Measurements from ENCODE around the gene FAM168B.

The FAM168B gene, protein sequence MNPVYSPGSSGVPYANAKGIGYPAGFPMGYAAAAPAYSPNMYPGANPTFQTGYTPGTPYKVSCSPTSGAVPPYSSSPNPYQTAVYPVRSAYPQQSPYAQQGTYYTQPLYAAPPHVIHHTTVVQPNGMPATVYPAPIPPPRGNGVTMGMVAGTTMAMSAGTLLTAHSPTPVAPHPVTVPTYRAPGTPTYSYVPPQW

DNA sequence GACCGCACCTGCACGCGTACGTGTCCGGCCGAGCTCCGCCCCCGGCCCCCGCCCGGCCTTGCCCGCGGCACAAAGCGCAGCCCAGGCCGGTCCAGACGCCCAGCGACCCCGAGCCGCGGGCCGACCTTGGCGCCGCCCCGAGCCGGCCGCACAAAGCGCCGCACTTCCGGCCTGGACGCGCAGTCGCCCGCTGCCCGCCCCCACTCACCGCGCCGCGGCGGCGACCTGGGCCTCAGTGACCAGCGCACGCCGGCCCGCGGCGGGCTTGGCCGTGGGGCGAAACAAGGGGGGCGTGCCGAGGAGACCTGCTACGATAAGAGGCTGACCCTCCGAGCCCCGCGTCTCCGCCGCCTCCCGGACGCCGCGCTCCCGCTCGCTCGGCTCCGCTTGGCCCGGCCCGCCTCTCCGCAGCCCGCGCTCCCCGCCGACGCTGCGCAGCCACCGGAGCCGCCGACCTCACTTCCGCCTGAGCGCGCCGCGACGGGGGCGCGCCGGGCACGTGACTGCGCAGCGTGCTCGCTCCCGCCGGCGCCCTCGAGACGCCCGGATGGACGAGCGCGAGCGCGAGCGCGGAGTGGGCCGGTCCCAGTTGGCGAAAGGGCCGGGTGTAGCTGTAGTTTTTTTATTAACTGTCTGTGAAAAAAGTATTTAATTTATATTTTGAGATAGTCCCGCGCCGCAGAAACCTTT, at the start of gene FAM168B:
Gene FAM168B, minus strand, starts transcription at position 455 of the 690 bp plus-strand sequence. CDS start 10,814 bp downstream, outside the sequence.
- peak within 1 kb of the TSS; percentile 89 for H3K4me3 ChIP-seq (ENCODE audit: low read depth, low read length)
- DNase-seq (ENCODE audit: low read depth), result peak; percentile 52
- TF ChIP-seq, protein P1, sequence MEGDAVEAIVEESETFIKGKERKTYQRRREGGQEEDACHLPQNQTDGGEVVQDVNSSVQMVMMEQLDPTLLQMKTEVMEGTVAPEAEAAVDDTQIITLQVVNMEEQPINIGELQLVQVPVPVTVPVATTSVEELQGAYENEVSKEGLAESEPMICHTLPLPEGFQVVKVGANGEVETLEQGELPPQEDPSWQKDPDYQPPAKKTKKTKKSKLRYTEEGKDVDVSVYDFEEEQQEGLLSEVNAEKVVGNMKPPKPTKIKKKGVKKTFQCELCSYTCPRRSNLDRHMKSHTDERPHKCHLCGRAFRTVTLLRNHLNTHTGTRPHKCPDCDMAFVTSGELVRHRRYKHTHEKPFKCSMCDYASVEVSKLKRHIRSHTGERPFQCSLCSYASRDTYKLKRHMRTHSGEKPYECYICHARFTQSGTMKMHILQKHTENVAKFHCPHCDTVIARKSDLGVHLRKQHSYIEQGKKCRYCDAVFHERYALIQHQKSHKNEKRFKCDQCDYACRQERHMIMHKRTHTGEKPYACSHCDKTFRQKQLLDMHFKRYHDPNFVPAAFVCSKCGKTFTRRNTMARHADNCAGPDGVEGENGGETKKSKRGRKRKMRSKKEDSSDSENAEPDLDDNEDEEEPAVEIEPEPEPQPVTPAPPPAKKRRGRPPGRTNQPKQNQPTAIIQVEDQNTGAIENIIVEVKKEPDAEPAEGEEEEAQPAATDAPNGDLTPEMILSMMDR (IDR thresholded peaks at IDR 0.05; ENCODE audit: control insufficient read depth, extremely low read depth, insufficient read depth), result no peak

DNA sequence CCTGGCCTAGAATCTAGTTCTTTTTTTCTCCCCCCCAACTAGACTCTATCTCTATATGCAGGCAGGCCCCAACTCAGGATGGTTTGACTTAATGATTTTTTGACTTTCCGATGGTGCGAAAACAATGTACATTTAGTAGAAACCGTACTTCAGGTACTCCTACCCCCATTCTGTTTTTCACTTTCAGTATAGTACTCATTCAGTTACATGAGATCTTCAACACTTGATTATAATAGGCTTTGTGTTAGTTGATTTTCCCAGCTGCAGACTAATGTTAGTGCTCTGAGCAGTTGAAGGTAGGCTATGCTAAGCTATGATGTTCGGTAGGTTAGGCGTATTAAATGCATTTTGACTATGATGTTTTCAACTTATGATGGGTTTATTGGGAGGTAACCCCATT, 49.6 kb upstream of the FAM168B start:
- TF ChIP-seq, protein P1 (IDR thresholded peaks at IDR 0.05; ENCODE audit: control insufficient read depth, extremely low read depth, insufficient read depth), result no peak
- H3K4me3 ChIP-seq (ENCODE audit: low read depth, low read length), result no peak overlapping the region
- DNase-seq (ENCODE audit: low read depth), result no peak

DNA sequence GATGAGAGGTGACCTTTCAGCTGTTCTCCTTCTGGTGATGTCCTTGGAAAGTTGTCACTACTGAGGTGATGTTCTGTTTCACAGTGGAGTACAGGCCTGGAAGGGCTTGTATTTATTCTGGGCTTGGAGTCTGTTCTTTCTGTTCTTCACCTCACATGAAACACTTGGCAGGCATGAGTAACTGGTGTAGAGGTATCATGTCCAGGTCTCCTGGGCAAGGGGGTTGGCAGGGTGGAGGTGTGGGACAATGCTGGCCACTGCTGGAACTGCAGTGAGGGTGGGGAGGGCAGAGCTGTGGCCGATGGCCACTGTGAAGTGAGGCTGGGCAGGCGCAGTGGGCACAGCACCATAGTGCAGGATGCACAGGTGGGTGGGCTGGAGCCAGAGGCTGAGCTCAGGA, 47.3 kb upstream of the FAM168B start:
- H3K4me3 ChIP-seq (ENCODE audit: low read depth, low read length), result no peak overlapping the region
- DNase-seq (ENCODE audit: low read depth), result no peak
- TF ChIP-seq, protein P1 (IDR thresholded peaks at IDR 0.05; ENCODE audit: control insufficient read depth, extremely low read depth, insufficient read depth), result no peak

DNA sequence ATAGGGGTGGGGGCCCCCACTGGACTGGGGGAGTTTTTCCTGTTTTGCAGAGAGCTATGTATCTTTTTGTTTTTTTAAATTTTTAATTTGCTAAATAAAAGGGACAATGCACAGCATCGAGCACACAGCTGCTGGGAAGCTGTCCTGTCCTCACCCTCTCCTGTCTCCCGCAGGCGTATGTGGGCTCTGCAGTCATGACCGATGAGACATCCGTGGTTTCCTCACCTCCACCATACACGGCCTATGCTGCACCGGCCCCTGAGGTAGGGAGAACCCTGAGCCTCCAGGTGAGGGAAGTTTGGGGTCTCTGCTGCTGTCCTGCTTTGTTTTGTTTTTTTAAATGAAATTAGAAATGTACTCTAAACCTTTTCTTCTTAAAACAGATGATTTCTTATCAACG, 39.5 kb upstream of the FAM168B start:
- no peak for DNase-seq (ENCODE audit: low read depth)
- TF ChIP-seq, protein P1 (IDR thresholded peaks at IDR 0.05; ENCODE audit: control insufficient read depth, extremely low read depth, insufficient read depth), result no peak
- no peak overlapping the region for H3K4me3 ChIP-seq (ENCODE audit: low read depth, low read length)

DNA sequence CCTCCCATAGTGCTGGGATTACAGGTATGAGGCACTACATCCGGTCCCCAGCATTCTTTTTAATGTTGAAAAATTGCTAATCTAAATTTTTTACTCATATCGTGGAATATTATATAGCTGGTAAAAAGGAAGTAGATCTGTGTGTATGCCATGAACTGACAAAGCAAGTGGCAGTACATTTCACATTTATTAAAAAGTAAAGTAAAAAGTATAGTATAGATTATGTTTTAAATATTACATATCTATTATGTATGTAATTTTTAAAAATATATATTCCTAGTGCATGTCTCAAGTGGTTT, 37.0 kb upstream of the FAM168B start:
- H3K4me3 ChIP-seq (ENCODE audit: low read depth, low read length), result no peak overlapping the region
- TF ChIP-seq, protein P1 (IDR thresholded peaks at IDR 0.05; ENCODE audit: control insufficient read depth, extremely low read depth, insufficient read depth), result no peak
- no peak for DNase-seq (ENCODE audit: low read depth)

DNA sequence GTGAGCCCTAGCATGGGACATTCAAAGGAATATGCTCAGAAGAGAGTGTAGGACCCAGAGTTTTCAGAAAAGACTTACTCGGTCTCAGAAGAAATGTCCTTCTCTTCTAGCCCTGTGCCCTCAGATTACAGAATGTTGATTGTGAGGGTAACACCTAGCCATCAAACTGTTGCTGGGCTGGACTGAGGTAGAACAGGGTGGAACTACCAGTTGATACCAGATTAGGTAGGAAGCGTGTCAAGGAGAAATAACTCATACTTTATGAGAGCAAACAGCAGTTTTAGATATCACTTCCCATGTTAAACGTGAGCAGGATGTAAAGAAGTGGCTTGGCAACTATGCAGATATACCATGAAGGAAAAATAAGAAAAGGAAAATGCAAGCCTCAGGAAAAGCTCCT, 34.7 kb upstream of the FAM168B start:
- TF ChIP-seq, protein P1 (IDR thresholded peaks at IDR 0.05; ENCODE audit: control insufficient read depth, extremely low read depth, insufficient read depth), result no peak
- no peak for DNase-seq (ENCODE audit: low read depth)
- no peak overlapping the region for H3K4me3 ChIP-seq (ENCODE audit: low read depth, low read length)

DNA sequence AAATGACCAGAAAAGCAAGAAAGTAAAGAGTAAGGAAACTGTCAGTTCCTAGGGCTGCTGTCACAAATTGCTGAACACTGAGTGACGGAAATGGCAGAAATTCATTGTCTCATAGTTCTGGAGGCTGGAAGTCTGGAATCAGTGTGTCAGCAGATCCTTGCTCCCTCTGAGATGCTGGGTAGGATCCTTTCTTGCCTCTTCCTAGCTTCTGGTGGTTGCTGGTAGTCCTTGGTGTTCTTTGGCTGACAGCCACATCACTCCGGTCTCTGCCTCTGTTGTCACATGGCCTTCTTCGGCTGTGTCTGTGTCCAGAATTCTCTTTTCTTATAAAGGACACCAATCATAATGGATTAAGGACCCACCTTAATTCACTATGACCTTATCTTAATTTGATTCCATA, 33.8 kb upstream of the FAM168B start:
- H3K4me3 ChIP-seq (ENCODE audit: low read depth, low read length), result no peak overlapping the region
- DNase-seq (ENCODE audit: low read depth), result no peak
- TF ChIP-seq, protein P1 (IDR thresholded peaks at IDR 0.05; ENCODE audit: control insufficient read depth, extremely low read depth, insufficient read depth), result no peak

All from LNCaP clone FGC (cell line).